Measurements from ENCODE around the gene ASB8.
A peak's percentile ranks its signal among the peaks of the same experiment; 100 is the strongest.

The ASB8 gene

DNA sequence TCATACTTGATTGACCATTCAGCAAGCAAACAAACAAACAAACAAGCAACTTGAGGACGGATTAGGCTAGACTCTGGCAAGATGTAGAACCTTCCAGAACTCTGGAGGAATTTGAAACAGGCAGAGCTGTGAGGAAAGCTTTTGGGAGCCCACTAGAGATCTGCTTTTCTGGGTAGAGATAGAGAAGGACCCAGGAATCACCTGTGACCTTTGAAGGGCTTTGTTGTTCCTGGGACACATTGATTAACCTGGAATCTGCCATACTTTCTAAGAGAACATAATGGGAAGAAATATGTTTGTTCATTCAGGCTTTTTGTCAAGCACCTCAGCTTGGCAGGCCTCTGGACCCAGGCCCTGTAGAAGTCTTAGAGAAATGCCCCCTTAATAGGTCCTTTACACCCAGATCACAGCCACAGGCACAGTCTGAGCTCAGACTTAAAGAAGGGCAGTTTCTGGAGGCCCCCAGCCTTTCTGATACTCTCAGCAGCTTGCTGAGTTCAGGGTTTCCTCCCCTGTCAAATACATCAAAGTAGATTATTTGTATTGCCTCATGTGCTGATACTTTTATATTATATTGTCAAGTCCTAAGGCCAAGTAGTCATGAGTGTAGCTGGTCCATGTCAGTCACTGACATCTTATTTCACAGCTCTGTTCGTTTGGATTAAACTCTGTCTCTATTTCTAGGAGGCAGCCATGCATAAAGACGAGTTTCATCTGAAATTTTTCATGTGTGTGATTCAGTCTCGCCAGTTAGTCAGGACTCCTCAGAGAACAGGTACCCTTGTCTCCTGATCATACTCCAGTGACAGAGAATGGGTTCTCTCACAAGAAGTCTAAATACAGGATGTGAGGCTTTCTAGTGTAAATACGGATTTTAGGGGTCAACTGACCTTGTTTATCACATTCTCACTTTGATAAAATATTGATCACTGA, 50.4 kb downstream of the ASB8 start:
- peak overlapping the region; percentile 87 to 98 (median 94) for H3K9ac ChIP-seq
- peaks cover 32 to 55% (median 44%) of the 10 kb centered on the region in 10 experiments for H3K4me1 ChIP-seq
- TF ChIP-seq Cebpa-rat (IDR thresholded peaks at IDR 0.05) = no peak
- H3K27me3 ChIP-seq = no peaks in the 10 kb centered on the region
- H3K4me3 ChIP-seq = peak overlapping the region; percentile 71 to 96 (median 89)
- peaks cover 0 to 4% (median 0%) of the 10 kb centered on the region in 11 experiments; a peak in 3 of 22 replicates for H3K36me3 ChIP-seq
- no peaks in the 10 kb centered on the region for H3K9me3 ChIP-seq (replicated peaks in 1 of 11)
- H3K27ac ChIP-seq = peak overlapping the region; percentile 94 to 99 (median 98)
- H3K4me2 ChIP-seq = peak overlapping the region; percentile 82 to 95 (median 88)
- 0 out of 22 replicates have a peak, but pooled peaks cover 0 to 4% (median 0%) of the 10 kb centered on the region in 11 experiments for H4K20me1 ChIP-seq

DNA sequence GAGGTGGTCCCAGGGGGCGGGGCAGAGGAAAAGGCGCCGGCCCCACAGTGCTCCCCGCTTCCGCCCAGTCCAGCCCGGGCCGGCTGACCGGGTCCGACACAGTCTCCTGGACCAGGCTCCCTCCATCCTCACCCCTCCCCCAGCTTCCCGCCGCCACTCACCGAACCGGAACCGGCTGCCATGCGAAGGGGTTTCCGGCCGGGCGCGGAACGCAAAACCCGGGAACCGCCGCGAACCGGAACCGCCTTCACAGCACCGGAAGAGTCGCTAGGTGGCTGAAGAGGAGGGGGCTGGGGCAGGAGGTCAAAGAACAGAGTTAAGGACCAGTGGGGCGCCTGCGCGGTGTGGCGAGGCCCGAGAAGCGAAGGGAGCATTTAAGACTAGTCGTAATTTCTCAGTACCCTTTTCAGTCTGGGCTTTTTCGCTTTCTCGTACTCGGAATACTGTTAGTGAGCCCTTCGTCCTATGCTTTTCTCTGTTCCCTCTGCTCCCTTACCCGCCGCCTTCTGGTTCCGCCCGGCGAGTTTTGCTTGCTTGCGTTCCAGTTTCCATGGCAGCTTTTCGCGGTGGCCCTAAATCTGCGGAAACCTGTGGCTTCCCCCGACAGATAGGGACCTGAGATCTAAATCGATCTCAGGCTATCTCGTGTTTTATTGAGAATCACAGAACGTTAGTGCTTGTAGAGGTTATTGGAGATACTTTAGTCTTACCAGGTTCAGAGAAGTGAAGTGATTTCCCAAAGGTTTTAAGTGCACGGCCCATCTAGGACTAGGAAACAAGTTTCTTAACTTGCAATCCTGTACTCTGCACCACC, 51.2 kb downstream of the ASB8 start, which contains the start of gene SENP1:
SENP1 (minus strand) TSS at position 213 of the 814 bp plus-strand sequence. CDS start 4,607 bp downstream, outside the sequence.
- Histone ChIP-seq H3K4me1 (peaks cover 32 to 56% (median 44%) of the 10 kb centered on the region in 10 experiments), H4K20me1 (peaks cover 0 to 12% (median 0%) of the 10 kb centered on the region in 11 experiments; a peak in 1 of 22 replicates), H3K36me3 (peaks cover 0 to 13% (median under 1%) of the 10 kb centered on the region in 11 experiments; a peak in 5 of 22 replicates), H3K27ac (peak within 1 kb of the TSS; percentile 94 to 99 (median 98)), H3K27me3 (no peaks in the 10 kb centered on the region), H3K4me2 (peak within 1 kb of the TSS; percentile 82 to 98 (median 90)), H3K9me3 (replicated peaks in 1 of 11) (no peaks in the 10 kb centered on the region), H3K4me3 (peak within 1 kb of the TSS; percentile 71 to 96 (median 89)), H3K9ac (peak within 1 kb of the TSS; percentile 87 to 98 (median 94))
- TF ChIP-seq Cebpa-rat (IDR thresholded peaks at IDR 0.05) = no peak

DNA sequence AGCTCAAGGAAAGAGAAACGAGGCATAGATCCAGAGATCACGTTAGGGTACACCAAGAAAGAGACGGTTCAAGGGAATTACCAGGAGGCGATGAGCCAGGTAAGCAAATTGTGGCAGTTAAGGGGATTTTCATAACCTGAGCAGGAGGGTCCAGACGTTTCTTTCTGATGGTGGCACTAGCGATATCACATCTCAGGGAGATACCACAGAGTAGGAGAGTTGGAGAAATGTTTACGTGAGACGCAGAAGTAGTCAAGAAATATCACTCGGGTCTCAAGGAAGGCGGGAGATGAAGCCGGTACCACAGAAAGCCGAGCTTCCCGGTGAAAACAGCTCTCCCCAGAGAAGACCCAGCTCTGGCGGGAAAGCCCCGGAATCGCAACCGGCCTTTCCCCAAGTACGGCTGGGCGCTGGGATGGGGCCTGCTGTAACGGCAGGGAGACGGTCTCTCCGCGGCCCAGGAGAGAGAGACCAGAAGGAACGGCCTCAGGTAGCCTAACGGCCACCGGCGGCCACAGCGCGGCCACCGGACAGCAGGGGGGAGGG, 51.9 kb downstream of the ASB8 start:
- Histone ChIP-seq H3K27ac (peak overlapping the region; percentile 94 to 99 (median 98)), H3K4me1 (peaks cover 32 to 56% (median 44%) of the 10 kb centered on the region in 10 experiments), H3K27me3 (no peaks in the 10 kb centered on the region), H3K9me3 (replicated peaks in 1 of 11) (no peaks in the 10 kb centered on the region), H4K20me1 (peaks cover 0 to 17% (median 0%) of the 10 kb centered on the region in 11 experiments; a peak in 1 of 22 replicates), H3K9ac (peak overlapping the region; percentile 87 to 98 (median 94)), H3K4me3 (peak overlapping the region; percentile 71 to 96 (median 89)), H3K36me3 (peaks cover 0 to 19% (median 6%) of the 10 kb centered on the region in 11 experiments; a peak in 13 of 22 replicates), H3K4me2 (peak overlapping the region; percentile 82 to 98 (median 90))
- no peak for TF ChIP-seq Cebpa-rat (IDR thresholded peaks at IDR 0.05)

DNA sequence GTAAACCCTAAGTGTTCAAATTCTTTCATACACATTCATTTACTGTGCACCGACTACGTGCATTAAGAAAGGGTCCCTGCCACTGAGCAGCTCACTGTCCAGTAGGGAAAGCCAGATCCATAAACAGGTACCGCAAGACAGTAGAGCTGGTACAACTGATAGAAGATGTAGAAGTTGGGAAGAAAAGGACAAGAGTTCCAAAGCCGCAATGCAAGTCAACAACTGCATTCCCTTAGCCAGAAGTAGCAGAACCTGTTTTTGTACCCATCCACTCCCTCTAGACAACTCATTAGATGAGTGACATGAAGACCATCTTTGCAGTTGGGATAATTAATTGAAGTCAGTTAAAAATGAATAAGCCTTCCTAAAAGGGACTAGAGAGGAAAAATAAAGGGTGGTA, 52.8 kb downstream of the ASB8 start:
- peak overlapping the region in 6 of 11 experiments; percentile 94 to 99 (median 98); a peak in 8 of 22 replicates for H3K27ac ChIP-seq
- no peaks in the 10 kb centered on the region for H3K27me3 ChIP-seq
- peaks cover 0 to 25% (median 0%) of the 10 kb centered on the region in 11 experiments; a peak in 3 of 22 replicates for H4K20me1 ChIP-seq
- H3K36me3 ChIP-seq = peaks cover 0 to 27% (median 11%) of the 10 kb centered on the region in 11 experiments; a peak in 16 of 22 replicates
- peaks cover 29 to 53% (median 41%) of the 10 kb centered on the region in 10 experiments for H3K4me1 ChIP-seq
- peak overlapping the region; percentile 71 to 96 (median 89) for H3K4me3 ChIP-seq
- H3K9me3 ChIP-seq (replicated peaks in 1 of 11) = no peaks in the 10 kb centered on the region
- TF ChIP-seq Cebpa-rat (IDR thresholded peaks at IDR 0.05) = no peak
- peak overlapping the region; percentile 82 to 98 (median 90) for H3K4me2 ChIP-seq
- peak overlapping the region; percentile 87 to 98 (median 94) for H3K9ac ChIP-seq
